NB4 (cell line): ENCODE data around the gene OR2V1.

Experiments used
- MYC ChIP-seq: IDR thresholded peaks from 2 replicates; pipeline ENCODE4 v1.6.1; 2011; ENCODE audit warnings: low read depth, low read length
- POLR2A ChIP-seq: IDR thresholded peaks from 2 replicates; pipeline ENCODE4 v1.6.1; 2011; ENCODE audit warnings: mild to moderate bottlenecking; ENCODE audit not compliant: insufficient read length; ENCODE audit errors: extremely low read depth
- TF ChIP-seq, protein P1 (sequence below): IDR thresholded peaks from one replicate; pipeline ENCODE4 v1.5.1; 2012; ENCODE audit warnings: low read depth, low read length
- TF ChIP-seq, protein P2 (sequence below): IDR thresholded peaks from 2 replicates; pipeline ENCODE4 v1.6.1; 2011; ENCODE audit warnings: low read depth, low read length

DNA sequence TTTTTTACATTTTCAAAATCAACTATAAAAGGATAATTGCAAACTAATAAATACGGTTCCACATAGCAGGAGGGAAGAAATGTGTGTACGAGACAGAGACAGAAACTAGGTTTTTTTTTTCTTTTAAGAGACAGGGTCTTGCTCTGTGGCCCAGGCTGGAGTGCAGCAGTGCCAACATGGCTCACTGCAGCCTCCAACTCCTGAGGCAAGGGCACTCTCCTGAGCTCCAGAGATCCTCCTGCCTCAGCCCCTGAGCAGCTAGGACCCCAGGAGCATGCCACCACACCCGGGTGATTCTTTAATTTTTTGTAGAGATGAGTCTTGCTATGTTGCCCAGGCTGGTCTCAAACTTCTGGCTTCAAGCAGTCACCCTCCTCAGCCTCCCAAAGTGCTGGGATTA, 2.1 kb upstream of the OR2V1 start:
- TF ChIP-seq, protein P1, sequence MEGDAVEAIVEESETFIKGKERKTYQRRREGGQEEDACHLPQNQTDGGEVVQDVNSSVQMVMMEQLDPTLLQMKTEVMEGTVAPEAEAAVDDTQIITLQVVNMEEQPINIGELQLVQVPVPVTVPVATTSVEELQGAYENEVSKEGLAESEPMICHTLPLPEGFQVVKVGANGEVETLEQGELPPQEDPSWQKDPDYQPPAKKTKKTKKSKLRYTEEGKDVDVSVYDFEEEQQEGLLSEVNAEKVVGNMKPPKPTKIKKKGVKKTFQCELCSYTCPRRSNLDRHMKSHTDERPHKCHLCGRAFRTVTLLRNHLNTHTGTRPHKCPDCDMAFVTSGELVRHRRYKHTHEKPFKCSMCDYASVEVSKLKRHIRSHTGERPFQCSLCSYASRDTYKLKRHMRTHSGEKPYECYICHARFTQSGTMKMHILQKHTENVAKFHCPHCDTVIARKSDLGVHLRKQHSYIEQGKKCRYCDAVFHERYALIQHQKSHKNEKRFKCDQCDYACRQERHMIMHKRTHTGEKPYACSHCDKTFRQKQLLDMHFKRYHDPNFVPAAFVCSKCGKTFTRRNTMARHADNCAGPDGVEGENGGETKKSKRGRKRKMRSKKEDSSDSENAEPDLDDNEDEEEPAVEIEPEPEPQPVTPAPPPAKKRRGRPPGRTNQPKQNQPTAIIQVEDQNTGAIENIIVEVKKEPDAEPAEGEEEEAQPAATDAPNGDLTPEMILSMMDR, result no peak
- TF ChIP-seq POLR2A (no peak), MYC (no peak)
- TF ChIP-seq, protein P2, sequence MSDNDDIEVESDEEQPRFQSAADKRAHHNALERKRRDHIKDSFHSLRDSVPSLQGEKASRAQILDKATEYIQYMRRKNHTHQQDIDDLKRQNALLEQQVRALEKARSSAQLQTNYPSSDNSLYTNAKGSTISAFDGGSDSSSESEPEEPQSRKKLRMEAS, result no peak
